GM19238 (cell line): ENCODE measurements around the gene PDE7B.

Experiments
- DNase-seq: peaks from one replicate; pipeline ENCODE4 v3.0.0; 2011; ENCODE audit warnings: low spot score; ENCODE audit not compliant: insufficient read length

The PDE7B gene

DNA sequence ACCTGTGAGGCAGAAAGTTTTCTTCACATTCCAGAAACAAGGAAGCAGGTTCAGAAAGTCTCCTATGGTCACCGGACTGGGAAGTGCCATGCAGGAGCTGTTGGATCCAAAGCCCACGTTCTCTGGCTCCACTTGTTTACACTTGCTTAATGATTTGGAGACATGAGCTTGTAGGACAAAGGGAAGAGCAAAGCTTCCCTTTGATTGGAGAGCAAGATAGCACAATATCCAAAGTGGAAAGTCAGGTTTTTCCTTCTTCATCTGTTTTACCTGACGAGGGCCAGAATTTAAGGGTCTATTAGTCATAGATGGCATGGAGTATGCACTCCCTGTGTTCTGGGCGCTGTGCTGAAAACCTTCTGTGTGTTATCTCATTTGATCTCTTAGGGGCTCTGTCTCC is 81.2 kb downstream of the PDE7B start:
- no peak for DNase-seq

DNA sequence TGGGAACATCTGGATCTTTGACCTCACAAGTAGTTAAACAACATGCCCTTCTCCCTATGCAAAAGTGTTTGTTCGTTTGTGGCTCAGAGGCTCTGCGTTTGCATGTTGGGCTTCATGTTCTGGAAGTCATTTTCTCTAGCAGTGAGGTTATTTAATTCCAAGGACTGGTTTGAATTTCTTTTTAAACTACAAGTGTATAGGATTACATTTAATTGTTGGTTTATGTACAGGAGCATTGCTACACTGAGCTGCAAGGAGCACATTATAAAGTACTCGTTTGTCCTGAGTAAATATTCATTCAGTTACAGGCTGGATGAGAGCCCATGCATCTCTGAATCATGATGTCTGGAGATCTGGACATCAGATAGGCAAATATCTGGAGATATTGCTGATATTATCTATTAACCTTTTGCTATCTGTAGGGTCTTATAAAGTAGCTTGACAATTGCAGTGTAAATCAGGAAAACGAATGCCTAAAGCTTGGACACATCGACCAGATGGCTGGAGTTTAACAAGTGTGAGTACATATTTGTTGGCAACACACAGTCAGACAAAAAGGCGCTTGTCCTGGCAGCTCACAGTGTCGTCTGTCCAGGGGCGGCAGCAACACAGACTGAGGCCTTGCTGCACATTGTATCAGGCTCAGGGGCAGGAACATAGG is 84.6 kb downstream of the PDE7B start:
- DNase-seq: no peak

DNA sequence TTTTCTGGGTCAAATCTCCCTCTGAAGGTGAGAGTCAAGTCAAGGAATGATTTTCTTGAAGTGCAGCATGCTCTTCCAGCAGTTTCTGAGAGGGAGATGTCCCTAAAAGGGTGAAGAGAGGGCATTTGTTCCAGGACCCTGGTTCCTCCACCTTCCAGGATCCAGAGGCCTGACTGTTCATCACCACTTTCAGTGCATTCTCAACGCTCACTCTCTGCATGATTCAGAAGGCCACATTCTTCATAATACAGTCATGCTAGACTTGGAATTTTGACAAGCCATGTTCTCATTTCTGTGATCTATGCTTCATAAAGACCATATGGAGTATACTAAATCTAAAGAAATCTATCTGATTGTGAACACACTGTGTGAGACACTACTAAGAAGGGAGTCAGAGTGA is 85.1 kb downstream of the PDE7B start:
- no peak for DNase-seq

DNA sequence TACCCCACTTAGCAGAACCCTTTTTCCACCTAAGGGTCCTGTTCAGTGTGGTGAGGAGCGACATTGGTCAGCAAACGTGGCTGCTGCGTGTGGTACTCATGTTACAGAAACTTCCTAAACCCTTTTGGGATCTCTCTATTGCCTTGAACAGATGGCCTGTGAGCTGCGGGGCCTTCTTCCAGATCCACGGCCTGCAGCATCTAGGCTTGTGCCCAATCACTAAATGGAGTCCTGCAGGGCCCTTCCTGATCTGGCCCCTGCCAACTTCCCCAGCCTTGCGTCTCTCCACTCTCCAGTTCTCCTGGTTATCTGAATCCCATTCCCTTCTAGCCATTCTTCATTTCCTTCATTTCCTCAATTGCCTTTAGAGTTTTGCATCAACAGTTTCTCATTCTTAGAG is 85.6 kb downstream of the PDE7B start:
- no peak for DNase-seq

DNA sequence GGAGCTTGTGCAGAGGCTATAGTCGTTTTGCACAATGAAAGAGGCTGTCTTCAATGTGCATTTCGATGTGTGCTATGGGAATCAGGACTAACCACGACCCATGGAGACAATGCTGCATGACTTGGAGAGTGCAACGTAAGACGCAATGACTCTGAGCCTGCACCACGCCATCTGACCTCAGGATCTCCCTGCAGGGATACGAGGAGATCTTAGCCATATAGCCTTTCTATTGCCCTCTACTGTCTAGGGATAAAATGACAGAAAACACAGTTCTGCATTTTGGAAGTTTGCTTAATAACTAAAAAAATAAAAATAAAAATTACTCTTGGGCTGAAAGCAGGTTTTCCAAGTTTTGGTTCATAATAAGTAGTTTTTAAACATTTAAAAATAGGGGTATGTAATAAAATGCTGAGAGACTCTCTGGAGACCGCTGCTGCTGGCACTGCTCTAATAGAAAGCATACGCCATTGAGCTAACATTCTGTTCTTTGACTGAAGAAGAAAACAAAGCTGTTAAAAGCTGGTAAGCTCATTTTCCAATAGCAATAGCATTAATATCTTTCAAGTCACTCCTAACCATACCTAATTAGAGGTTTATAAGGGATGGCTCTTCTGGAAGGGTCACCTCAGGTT is 87.2 kb downstream of the PDE7B start:
- DNase-seq: no peak

DNA sequence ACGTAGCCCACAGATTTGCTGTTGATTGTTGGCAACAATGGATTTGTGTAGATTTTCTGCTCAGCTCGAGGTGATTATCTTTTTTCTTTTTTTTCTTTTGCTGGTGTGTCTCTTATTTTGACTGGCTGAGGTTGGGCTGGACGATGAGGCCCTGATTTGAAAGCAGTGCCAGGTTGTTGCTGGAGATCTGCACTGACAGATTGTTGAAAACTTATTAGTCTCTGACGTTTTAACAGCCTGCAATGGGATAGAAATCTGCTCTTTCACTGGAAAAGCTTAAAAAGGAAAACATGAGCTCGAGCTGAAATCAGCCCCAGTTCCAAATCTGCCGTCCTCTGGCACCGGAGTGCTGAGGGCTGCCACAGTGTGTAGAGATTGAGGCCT is 87.7 kb downstream of the PDE7B start:
- DNase-seq: no peak

DNA sequence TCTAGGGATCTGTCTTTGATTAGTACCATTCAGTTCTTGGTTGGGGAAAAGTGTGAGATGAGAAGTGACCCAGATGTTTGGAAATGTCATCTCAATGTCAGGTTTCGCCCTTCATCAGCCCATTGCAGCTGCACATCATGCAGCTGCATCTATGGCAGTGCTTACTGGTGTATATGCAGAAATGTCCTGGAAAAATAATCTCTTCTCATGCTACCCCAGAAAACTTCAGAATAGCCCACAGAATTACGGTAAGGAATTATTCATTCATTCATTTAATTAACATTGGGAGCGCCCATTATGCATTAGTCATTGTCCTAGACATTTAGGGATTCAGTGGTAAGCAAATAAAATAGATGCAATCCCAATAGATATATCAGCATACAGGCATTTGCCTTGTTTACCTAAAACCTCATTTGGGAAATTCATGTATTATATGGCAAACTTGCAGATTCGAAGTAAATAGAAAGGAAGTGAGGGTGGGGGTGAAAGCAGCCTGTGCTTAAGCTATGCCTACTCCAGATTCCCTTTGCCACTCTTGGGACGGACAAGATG is 89.2 kb downstream of the PDE7B start:
- no peak for DNase-seq

DNA sequence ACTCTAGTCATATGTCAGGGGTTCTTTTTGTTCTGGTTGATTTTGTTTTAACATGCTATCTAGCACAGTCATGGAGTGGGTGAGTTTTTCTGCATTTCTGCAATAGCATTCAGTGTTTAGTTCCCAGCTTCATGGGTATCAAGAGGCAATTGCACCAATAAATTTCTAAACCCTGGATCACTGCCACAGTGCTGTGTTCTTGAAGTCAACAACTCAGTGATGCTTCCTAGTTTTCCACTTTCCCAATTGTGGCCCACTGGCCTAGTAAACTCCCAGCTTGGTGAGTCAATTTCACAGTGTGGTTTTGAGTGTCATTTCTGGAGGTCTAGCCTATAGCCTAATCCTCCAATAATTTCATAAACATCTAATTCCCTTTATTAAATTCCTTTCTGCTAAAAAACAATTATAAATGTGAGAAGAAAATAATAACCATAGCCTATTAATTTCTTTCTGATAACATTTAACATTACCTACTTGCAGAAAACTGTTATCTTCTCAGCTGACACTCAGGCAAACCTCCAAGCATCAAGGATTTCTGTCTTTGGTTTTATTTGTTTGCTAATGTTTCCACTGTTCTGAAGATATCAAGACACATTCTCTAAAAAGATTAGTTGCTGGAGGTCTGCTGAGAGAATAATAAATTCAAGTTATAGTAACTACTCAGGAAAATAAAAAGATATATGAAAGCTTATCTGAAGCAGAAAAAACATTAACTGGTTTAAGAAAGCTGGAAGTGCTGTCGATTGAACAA is 89.9 kb downstream of the PDE7B start:
- DNase-seq: no peak

DNA sequence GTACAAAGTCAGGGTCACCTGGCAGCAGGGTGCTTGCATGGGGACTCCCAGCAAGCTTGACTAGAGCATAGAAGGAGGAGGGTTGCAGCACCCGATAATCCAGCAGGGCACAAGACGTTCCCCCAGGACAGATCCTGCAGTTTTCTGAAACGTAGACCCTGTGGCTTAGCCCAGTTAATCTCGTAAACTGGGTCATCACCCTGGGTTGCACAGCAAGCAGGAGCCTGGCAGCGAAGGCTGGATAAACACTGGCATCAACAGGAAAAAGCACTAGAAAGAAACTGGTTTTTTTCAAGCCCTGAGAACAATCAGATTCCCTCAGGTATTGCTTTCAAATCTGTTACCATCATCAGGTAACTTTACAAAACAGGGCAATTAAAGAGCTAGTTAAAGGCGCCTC is 92.6 kb downstream of the PDE7B start:
- DNase-seq: no peak

DNA sequence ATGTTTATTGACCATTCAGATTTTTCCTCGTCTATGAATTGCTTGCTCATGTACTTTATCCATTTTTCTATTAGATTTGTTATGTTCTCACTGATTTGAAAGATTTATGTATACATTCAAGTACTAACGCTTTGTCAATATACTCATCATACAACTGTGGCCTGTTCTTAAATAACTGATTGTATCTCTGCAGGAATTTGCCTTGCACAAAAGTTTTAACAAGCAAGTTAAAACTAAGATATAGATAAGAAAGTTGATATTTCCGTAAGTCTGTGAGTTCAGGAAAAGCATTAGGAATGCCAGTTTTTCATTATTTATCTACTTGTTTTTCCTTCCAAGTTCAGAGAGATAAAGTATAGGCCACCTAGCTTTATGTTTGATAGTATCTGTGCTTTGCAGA is 95.2 kb downstream of the PDE7B start:
- no peak for DNase-seq

DNA sequence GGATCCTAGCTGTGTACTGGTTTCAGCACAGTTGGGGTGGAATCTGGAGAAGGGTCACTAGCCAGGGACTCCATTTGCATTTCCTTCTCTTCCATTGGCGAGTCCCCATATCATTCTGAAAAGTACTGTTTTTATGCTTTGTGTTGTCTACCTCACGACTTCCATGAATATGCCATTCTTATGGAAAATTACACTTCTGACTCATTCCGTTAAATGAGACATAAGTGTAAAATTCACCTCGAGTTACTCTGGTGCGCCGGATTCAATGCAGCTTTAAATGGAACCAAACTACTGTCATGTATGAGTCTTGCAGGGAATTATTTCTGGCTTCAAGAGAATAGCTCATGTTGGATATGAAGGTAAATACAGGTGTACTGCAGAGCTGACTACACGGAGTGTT is 99.2 kb downstream of the PDE7B start:
- DNase-seq: no peak

DNA sequence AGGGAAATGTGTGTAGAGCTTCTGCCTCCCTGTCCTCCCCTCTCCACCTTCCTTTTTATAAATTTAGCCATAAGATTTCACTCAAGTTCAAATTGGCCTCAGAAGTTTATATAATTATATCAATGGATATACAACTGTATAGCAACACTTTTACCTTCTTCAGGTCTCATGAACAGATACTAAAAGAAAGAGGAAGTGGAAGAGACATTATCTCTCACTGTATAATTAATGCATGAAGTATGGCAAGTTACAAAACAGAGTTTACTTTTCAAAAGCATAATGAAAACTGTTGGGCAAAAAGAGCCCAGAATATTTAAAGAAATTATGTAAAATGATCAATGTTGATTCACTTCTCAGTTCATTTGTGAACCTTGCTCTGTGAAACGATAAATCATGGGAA is 99.7 kb downstream of the PDE7B start:
- no peak for DNase-seq

DNA sequence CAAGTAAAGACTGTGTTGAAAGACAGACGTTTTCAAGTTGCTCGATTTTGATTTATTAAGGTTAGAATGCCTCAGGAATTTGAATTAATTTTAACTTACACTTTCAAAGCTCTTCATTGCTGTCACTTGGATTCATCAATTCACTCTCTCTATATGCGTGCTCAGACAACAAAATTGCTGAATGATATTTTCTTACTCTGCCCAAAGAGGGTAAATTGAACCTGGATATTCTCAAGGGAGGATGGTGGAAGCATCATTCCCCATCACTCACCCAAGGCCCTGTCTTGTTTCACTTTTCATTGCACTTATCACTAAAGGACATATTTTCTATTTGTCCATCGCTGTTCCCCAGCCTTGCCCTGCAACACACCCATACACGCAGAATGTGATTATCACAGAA is 102.3 kb downstream of the PDE7B start:
- no peak for DNase-seq

DNA sequence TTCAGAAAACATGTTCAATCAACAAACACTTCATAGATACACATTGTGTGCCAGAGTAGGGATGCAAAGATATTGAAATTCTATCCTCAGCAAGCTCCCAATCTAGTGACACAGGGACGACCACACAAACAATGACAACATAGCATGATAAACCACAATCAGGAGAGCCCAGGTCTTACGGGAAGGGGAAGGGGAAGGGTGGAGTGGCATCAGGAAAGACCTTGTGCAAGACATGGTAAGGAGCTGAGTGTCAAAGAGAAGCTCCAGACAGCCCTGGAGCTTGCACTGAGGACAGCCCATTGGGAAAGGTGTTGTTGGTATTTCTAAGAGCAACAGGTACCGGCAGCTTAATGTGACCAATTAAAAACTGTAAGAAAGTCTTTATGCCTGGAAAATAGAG is 103.6 kb downstream of the PDE7B start:
- DNase-seq: no peak

DNA sequence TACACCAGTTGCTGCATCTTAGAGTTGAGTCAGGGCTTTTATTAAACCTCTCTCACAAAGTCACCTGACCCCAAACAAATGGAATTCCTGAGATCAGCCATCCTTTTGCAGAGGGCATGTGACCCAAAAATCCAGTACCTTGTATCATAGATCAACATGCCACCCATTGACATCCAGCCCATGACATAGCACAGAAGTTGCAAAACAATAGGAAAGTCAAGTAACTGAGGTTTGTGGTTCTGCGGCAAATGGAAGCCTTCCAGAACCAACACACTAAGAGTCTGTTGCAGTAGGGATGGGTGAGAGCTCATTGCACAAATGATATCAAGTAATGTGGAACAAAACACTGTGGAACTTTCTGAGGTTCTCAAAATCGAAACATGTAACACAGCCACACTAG is 111.2 kb downstream of the PDE7B start:
- DNase-seq: no peak

DNA sequence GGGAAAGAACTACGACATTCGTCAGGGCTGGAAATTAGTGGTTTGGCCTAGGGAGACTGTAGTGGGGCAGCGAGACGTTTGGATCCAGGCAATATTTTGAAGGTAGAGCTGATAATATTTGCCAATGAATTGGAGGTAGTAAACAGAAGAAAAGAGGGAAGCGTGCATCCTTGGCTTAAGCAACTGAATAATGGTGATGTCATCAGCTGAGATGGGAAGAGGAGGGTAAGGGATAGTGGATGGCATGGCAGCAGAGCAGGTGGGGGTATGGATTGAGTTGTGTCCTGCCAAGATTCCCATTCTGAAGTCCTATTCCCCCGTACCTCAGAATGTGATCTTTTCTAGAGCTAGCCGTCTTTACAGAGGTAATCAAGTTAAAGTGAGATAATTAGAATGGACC is 119.2 kb downstream of the PDE7B start:
- no peak for DNase-seq

DNA sequence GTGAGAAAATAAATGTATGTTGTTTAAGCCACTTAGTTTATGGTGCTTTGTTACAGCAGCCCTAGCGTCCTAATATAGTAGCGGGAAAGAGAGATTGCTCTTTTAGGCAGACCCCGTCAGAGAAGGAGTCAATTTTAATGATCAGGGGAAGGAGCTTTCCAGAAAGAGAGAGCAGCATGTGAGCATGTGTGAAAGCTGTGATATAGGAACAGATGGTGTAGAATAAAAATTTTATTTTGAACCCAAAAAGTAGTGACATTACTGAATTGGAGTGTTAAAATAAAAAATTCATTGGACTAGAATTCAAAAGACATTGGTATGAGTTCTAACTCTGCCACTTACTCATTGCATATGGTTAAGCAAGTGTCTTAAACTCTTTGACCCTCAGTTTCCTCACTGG is 119.8 kb downstream of the PDE7B start:
- no peak for DNase-seq

DNA sequence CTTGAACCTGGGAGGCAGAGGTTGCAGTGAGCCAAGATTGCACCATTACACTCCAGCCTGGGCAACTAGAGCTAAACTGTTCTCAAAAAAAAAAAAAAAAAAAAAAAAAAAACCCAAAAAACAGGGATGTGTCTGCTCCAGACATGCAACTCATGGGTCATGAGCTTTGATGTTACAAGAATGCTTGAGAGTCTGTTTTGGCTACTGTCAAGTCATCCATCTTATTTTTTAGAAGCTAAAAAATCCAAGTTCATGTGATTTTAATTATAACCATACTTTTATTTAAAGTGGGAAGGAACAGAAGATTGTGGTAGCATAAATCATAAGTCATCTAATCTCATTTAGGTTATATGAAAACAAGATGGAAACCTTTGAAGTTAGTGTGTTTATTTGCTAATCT is 120.6 kb downstream of the PDE7B start:
- DNase-seq: no peak

DNA sequence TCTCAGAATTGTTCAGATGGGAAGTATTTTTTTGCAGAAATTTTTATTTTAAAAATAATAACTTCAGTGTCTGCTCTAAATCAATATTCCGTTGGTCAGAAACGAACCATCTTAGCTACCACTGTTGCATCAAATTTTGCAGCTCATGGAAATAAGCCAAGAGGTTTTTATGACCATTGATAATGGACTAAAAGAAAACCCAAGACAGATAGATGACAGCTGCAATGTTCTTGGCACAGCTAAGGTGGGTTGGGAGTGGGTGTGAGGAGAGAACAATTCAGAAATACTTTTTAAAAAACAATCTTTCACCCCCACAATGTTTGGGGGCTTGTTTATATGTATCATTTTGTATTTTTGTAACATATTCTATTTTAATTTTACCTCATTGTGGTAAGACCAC is 121.1 kb downstream of the PDE7B start:
- no peak for DNase-seq

DNA sequence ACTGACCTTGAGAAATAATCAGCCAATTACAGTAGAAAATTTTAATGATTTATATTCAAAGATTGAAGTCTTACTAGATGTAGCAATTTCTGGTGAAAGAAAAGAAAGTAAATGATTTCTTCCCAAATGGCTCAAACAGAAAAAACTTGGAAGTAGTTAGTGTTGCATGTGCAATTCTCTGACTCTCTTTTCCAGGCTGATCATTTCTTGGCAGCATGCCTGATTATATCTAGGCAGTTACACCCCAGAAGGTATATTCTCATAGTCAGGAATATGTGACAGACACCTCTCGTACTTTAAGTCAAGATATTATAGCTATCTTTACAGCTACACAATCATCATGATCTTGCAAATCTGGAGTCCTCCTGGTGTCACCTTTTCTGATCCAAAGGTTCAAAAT is 122.9 kb downstream of the PDE7B start:
- no peak for DNase-seq

DNA sequence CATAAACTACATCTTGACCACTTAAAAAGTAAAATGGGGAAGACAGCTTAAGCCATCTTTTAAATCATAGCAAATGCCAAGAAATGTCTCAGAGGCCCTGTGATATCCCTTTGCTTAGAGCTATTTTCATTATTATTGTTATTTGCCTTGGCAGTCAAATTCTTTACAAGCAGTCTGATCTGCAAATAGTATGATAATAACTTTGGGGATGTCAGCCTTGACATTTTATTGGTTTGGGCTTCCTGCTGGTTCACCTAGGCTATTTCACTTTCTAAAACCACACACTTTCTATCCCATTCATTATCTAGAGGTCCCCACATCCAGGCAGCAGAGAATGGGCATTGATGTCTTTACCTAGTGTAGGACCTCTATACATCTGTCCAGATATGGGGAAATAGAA is 125.1 kb downstream of the PDE7B start:
- no peak for DNase-seq

DNA sequence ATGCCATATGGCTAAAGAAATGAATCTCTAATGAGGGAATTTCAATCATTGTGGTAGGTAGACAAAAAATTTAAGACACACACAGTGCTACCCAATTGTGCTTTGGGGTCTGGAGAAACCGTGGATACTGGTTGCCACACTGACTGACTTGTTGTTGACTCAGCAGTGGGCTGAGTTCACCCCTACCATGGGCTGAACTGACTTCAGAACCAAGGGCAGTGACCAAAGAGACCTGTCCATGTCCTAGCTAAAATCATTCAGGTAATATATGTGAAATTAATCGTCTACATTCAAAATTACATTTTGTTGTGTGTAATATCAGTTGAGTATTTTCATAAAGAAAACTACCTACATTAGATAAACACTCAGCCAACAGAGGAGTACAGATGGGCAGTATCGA is 131.6 kb downstream of the PDE7B start:
- DNase-seq: no peak
